ENCODE results near the gene GJD3.
"Not testable (repeated sequence)": the region's sequence is repeated elsewhere in the genome, so short reads cannot be mapped to it uniquely, and the experiment has no call there.

Gene GJD3

DNA sequence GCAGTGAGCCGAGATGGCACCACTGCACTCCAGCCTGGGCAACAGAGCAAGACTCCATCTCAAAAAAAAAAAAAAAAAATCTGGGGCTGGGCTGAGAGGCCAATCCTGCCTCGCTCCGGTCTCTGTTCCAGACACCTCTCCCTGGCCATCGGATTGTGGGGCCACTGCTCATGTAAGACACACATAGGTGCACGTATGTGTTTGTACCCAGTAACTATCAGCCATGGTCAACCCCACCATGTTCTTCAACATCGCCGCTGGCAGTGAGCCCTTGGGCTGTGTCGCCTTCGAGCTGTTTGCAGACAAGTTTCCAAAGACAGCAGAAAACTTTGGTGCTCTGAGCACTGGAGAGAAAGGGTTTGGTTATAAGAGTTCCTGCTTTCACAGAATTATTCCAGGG lies 3.2 kb upstream of the GJD3 start:
- not testable (repeated sequence) for DNase-seq (ENCODE audit: low read depth)

DNA sequence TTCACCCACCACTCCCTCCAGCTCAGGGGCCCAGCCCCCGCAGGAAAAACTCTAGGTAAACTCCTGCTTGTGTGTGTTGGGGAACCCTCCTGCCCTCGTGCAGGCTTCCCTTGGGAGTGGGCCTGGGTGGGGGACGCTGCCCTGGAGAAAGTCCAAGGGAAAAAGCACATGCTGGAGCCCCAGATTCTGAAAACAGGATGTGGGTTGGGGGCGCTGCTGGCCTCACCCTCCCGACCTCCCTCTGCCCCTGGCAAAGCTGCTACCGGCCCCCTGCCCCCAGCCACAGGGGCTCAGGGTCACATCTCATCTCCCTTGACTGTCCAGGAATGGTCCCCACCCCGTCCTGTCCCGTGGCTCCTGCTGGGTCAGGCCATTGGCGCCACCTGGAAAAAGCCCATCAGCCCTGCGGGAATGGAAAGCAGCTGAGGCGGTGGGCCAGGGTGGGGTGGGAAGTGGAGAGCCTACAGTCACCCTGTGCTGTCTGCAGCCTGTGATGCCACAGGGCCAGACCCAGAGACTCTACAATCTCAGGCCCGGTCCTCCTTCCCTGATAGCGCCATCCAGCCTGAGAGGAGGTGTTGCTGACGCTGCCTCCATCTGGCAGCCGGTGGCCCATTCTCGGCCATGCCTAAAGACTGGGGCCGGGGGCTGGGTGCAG lies 2.5 kb upstream of the GJD3 start:
- DNase-seq (ENCODE audit: low read depth), result no peak

GRCh38 chr17:40366076-40366860 lies 1.7 kb upstream of the GJD3 start:
- no peak for DNase-seq (ENCODE audit: low read depth)

- no peak for DNase-seq (ENCODE audit: low read depth)
These were observed 369 bp upstream of the GJD3 start for GRCh38 chr17:40364906-40365305.

DNA sequence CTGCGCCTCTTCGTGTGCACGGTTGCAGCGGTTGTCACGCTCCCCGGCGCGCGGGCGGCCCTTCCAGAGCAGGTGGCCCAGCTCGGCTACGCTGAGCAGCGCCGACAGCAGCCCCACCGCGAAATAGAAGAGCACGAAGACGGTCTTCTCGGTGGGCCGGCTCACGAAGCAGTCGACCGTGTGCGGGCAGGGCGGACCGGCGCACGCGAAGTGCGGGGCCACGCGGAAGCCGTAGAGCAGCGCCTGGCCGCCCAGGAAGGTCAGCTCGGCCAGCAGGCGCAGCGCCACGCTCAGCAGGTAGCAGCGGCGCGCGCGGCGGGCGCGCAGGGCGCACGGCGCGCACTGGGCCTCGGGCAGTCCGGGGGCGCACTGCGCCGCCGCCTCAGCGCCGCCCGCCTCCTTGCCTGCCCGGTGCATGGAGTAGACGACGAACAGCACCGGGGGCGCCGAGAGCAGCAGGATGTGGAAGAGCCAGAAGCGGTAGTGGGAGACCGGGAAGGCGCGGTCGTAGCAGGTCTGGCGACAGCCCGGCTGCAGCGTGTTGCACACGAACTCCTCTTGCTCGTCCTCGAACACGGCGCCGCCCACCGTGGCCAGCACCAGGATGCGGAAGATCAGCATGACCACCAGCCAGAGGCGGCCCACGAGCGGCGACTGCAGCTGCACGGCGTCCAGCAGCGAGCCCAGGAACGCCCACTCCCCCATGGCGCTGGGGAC lies 1.3 kb downstream of the GJD3 start:
- DNase-seq (ENCODE audit: low read depth), result peak; percentile 37

- DNase-seq (ENCODE audit: low read depth), result peak; percentile 66
These were observed 1.8 kb downstream of the GJD3 start for GRCh38 chr17:40362696-40363110.

DNA sequence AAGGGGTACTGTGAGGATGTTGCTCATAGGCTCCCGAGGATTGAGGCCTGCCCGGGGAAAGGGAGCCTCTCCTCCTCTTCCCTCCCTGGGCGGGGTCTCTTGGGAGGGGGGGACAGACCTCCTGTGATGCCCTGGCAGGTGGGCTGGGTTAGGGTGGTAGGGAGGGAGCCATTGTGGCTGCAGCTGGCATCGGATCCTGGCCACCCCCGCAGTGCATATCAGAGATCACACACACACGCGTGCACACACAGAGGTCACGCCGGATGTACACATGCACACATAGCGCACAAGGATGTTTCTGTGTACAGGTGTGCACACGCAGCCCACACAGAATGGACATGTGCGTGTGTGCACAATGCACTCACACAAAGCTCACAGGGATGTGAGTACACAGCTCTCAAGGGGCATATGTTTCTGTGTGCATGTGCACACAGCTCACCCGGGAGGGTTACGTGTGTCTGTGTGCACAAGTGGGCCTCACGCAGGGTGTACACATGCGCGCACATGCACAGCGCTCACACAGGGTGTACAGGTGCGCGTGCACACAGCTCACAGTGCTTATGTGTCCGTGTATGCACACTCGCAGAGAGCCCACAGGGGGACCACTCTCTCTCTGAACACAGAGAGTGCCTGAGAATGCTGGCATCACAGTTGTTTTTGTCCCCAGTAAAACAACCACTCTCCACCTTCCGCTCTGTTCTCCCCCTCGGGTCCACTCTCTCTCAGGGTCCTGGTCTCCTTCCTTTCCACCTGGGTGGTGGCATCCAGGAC lies 2.4 kb downstream of the GJD3 start:
- no peak for DNase-seq (ENCODE audit: low read depth)

GRCh38 chr17:40361063-40361924 lies 3.2 kb downstream of the GJD3 start:
- DNase-seq (ENCODE audit: low read depth), result no peak

DNA sequence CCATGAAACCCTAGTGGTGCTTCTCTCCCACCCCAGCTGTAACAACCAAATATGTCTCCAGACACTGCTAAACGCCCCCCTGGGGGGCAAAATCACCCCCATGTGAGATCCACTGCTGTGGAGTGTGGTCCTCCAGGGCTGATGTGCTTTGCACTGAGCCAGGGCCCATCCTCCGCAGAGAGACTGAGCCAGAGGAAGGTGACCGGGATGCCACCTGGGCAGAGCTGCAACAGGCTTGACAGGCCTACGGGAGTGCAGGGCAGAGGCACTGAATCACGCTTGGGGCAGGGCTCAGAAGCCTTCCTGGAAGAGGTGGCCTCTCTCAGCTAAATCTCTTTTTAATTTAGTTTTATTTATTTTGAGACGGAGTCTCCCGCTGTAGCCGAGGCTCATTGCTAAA lies 4.4 kb downstream of the GJD3 start:
- no peak for DNase-seq (ENCODE audit: low read depth)

- peak; percentile 72 for DNase-seq (ENCODE audit: low read depth)
These were observed 6.1 kb downstream of the GJD3 start for GRCh38 chr17:40358323-40359038.

DNA sequence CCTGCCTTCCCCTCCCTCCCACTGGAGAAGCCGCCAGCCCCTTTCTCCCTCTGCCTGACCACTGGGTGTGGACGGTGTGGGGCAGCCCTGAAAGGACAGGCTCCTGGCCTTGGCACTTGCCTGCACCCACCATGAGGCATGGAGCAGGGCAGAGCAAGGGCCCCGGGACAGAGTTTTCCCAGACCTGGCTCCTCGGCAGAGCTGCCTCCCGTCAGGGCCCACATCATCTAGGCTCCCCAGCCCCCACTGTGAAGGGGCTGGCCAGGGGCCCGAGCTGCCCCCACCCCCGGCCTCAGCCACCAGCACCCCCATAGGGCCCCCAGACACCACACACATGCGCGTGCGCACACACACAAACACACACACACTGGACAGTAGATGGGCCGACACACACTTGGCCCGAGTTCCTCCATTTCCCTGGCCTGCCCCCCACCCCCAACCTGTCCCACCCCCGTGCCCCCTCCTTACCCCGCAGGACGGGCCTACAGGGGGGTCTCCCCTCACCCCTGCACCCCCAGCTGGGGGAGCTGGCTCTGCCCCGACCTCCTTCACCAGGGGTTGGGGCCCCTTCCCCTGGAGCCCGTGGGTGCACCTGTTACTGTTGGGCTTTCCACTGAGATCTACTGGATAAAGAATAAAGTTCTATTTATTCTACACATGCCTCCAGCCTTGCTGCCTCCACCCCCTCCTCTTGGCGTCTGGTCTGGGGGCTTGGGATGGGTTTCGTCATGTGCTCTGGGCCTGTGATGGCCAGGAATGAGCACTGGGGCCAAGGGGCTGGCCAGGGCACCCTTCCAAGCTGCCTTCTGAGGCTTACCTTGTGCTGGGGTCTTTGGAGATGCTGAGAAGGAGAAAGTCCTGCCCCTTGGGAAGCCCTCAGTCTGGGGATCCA lies 7.3 kb downstream of the GJD3 start:
- no peak for DNase-seq (ENCODE audit: low read depth)

- DNase-seq (ENCODE audit: low read depth), result no peak
These were observed 8.5 kb downstream of the GJD3 start for GRCh38 chr17:40355804-40356758.

GRCh38 chr17:40355123-40355803 lies 9.3 kb downstream of the GJD3 start:
- DNase-seq (ENCODE audit: low read depth), result peak; percentile 44

DNA sequence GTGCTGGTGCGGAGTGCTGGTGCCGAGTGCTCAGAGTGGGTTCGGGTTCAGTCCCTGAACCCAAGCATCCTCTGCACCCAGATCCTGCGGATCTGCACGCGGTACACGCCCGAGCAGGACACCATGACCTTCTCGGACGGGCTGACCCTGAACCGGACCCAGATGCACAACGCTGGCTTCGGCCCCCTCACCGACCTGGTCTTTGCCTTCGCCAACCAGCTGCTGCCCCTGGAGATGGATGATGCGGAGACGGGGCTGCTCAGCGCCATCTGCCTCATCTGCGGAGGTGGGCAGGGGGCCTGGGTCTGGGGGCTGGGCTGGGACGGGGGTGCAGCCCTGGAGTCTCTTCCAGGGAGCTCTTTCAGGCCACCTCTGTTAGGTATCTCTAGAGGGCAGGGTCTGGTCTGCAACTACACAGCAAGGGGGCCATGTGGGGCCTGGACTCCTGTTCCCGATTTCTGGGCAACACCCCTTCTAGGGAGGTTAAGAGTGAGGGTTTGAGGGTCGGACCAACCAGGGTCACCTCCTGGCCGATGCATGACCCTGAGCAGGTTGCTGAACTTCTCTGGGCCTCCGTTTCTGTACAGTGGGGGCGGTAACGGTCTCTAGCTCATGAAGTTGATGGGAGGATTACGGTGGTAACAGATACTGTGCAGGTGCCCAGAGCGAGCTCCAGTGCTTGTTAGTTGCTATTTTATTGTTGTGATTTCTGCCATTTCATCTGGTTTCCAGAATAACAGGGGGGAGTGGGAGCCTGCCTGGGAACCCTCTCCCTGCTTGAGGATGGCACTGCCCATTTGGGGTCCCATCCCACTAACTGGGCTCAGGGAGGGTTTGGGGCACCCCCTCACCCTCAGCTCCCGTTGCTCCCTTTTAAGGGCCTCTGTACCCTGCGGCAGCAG lies 10.1 kb downstream of the GJD3 start:
- DNase-seq (ENCODE audit: low read depth), result no peak

DNA sequence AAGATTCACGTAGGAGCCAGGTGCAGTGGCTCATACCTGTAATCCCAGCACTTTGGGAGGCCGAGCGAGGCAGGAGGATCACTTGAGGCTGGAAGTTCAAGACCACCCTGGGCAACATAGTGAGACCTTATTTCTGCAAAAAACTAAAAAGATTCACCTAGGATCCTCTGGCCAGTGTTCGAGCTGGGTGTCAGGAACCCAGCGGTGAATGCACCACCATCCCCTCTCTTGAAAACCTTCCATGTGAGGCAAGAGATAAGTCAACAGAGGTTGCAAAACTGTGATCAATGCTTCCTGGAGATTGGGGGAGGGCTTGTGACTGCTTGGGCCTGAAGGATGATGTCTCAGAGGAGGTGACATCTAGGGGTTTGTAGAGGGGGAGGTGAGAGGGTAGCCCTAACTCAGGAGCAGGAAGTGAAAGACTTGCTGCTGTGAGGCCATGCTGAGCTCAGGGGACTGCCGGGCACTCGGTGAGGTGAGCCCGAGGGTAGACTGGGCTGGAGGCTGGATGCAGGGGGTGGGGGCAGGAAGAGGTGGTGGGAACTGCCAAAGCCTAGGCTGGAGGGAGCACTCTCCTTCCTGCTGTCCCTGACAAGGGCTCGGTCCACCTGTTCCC lies 11.7 kb downstream of the GJD3 start:
- DNase-seq (ENCODE audit: low read depth), result no peak

GRCh38 chr17:40352237-40352778 lies 12.2 kb downstream of the GJD3 start:
- no peak for DNase-seq (ENCODE audit: low read depth)
